Panc1 (cell line): Measurements from ENCODE around the gene NHS.

Experiments
- CTCF ChIP-seq: fragments of 450-650 bp; IDR thresholded peaks from 2 replicates; pipeline ENCODE4 v1.5.1; 2017; ENCODE audit warnings: mild to moderate bottlenecking
- POLR2AphosphoS5 ChIP-seq: IDR thresholded peaks from 2 replicates; pipeline ENCODE4 v1.6.1; 2012; ENCODE audit warnings: mild to moderate bottlenecking, low read depth, low read length, moderate library complexity
- SIN3A ChIP-seq: IDR thresholded peaks from 2 replicates; pipeline ENCODE4 v1.6.1; 2012; ENCODE audit warnings: low read depth, mild to moderate bottlenecking, low read length, moderate library complexity, borderline replicate concordance; ENCODE audit not compliant: insufficient read depth
- TF ChIP-seq, protein P1 (sequence below), 2 experiments: IDR thresholded peaks; 2 replicates each; pipeline ENCODE4 v1.6.1; 2011 to 2012; ENCODE audit warnings: low read depth in 2 of 2, control low read depth in 1 of 2, low read length in 1 of 2, mild to moderate bottlenecking in 1 of 2, moderate library complexity in 1 of 2; ENCODE audit not compliant: insufficient read depth in 1 of 2

- TF ChIP-seq SIN3A (no peak), CTCF (no peak), POLR2AphosphoS5 (no peak)
- TF ChIP-seq, protein P1, sequence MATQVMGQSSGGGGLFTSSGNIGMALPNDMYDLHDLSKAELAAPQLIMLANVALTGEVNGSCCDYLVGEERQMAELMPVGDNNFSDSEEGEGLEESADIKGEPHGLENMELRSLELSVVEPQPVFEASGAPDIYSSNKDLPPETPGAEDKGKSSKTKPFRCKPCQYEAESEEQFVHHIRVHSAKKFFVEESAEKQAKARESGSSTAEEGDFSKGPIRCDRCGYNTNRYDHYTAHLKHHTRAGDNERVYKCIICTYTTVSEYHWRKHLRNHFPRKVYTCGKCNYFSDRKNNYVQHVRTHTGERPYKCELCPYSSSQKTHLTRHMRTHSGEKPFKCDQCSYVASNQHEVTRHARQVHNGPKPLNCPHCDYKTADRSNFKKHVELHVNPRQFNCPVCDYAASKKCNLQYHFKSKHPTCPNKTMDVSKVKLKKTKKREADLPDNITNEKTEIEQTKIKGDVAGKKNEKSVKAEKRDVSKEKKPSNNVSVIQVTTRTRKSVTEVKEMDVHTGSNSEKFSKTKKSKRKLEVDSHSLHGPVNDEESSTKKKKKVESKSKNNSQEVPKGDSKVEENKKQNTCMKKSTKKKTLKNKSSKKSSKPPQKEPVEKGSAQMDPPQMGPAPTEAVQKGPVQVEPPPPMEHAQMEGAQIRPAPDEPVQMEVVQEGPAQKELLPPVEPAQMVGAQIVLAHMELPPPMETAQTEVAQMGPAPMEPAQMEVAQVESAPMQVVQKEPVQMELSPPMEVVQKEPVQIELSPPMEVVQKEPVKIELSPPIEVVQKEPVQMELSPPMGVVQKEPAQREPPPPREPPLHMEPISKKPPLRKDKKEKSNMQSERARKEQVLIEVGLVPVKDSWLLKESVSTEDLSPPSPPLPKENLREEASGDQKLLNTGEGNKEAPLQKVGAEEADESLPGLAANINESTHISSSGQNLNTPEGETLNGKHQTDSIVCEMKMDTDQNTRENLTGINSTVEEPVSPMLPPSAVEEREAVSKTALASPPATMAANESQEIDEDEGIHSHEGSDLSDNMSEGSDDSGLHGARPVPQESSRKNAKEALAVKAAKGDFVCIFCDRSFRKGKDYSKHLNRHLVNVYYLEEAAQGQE (IDR thresholded peaks at IDR 0.05; ENCODE audit: insufficient read depth in 1 of 2, low read depth in 2 of 2, low read length in 1 of 2), result no peak
These were observed 113.0 kb downstream of the NHS start for GRCh38 chrX:17488036-17488435.
